Activated T-cell treated with anti-CD3 and anti-CD28 coated beads, Interleukin-2, amount 50 U/mL, for 4 hours (primary cell): ENCODE results near the gene RNASE7. TPM values are rescaled to one million over a fixed set of nuclear protein-coding genes. Genes with fewer than 3 reads are reported as not detected.

Experiments used
- ATAC-seq, 2 donors: fragments of 200-7000 bp; cut with Tn5 transposase; one replicate each; pipeline ENCODE4 v1.10.0; 2021
- DNase-seq: peaks from one replicate; pipeline ENCODE4 v3.0.0-alpha.2; 2020
- H3K27me3 Mint-ChIP-seq: one replicate; pipeline ENCODE4 v1.8.0; 2021; ENCODE audit warnings: low read depth, mixed read lengths
- H3K36me3 Mint-ChIP-seq: one replicate; pipeline ENCODE4 v1.8.0; 2022; ENCODE audit warnings: mixed read lengths; ENCODE audit not compliant: insufficient read depth
- H3K4me1 Mint-ChIP-seq: one replicate; pipeline ENCODE4 v1.8.0; 2021; ENCODE audit warnings: low read depth, mixed read lengths
- H3K4me3 Mint-ChIP-seq: one replicate; pipeline ENCODE4 v1.8.0; 2021; ENCODE audit warnings: mild to moderate bottlenecking, moderate library complexity, mixed read lengths
- H3K9me3 Mint-ChIP-seq: one replicate; pipeline ENCODE4 v1.8.0; 2021; ENCODE audit warnings: mixed read lengths
- total RNA-seq, 3 donors: library from RNA; stranded (reverse); gene quantifications; one replicate each; pipeline ENCODE4 v1.2.1, GENCODE V29; 2021

RNASE7 gene
- total RNA-seq, 3 donors from 2014 or later = not detected

DNA sequence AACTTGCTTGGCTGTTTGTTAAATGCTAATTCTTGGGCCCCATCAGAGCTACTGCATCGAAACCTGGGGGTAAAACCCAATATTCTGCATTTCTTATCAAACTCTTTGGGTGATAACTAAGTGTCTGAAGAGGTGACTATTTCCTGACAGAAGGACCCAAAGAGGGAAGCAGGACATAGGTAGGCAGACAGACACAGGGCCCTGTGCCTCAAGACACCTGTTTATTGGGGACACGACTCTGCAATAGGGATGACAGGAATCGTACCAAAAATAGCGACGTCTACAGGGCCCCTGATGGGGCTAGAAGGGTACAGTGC lies 47.7 kb downstream of the RNASE7 start:
- Mint-ChIP-seq H3K9me3 (no peaks in the 10 kb centered on the region), H3K36me3 (no peaks in the 10 kb centered on the region), H3K4me3 (no peak overlapping the region), H3K4me1 (peaks cover 28% of the 10 kb centered on the region), H3K27me3 (no peaks in the 10 kb centered on the region)
- ATAC-seq (no peak), DNase-seq (no peak)

DNA sequence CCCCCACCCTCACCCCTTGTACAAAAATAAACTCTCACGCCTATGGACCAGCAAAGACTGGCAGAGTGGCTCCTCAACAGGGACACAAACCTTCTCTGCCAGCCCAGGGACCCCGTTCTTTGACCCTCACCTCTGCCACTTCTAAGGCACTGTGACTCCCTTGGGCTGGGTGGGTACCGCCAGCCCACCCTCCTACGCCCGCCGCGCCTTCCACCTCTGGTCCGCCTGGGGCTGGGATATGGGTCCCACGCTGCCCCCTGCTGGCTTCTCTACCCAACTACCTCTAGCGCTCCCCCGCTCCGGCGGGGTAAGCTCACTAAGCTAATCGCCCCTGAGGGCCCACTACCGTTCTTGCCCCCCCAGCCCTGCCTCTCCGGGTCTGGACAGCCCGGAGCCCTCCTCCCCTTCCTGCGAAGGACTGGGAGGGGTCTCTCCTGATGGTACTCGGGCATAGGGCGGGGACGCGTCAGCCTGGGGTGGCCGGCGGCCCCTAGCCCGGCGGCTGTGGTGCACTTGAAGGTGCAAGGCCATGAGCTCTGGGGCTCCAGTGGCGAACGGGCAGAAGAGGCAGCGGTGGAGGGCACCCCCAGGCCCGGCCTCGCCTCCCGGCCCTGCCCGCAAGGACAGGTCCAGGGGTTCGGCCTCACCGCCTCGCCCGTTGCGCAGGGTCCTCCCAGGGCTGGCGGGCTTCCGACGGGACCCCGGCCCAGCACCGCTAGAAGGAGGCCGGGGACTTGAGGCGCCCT lies 48.2 kb downstream of the RNASE7 start:
- H3K4me3 Mint-ChIP-seq = no peak overlapping the region
- no peaks in the 10 kb centered on the region for H3K36me3 Mint-ChIP-seq
- peaks cover 28% of the 10 kb centered on the region for H3K4me1 Mint-ChIP-seq
- no peaks in the 10 kb centered on the region for H3K27me3 Mint-ChIP-seq
- H3K9me3 Mint-ChIP-seq = no peaks in the 10 kb centered on the region
- ATAC-seq (no peak), DNase-seq (peak; percentile 13)

DNA sequence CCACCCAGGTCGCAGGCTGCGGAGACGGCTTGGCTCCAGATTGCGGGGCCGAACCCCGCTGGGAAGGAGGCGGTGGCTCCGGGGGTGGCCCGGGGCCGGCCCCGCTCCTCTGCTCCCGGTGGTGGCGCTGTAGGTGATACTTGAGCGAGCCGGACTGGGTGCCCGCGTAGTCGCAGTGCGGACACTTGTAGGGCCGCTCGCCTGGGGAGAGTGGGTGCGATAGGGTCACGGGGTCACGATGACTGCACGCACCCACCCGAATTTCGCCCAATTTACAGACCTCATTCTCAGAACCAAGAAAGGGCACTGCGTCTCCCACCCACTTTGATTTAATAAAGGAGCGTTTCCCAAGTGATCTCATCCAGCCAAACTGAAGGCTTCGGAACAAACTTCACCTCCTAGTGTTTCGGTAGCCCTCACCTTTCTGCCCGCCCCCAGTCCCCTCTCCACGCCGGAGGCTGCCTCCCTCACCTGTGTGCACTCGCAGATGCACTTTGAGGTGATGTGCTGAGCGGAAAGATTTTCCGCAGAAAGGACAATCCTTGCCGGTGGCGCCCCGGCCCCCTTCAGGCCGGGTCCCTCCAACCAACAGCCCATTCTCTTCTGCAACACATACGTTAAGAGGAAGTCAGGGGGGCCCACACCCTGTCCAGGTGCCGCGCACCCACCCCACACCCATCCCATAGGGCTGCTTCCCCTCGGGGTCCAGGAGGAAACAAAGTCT lies 48.9 kb downstream of the RNASE7 start:
- ATAC-seq = no peak
- peaks cover 26% of the 10 kb centered on the region for H3K4me1 Mint-ChIP-seq
- H3K4me3 Mint-ChIP-seq = no peak overlapping the region
- no peaks in the 10 kb centered on the region for H3K9me3 Mint-ChIP-seq
- H3K36me3 Mint-ChIP-seq = no peaks in the 10 kb centered on the region
- no peak for DNase-seq
- H3K27me3 Mint-ChIP-seq = no peaks in the 10 kb centered on the region

DNA sequence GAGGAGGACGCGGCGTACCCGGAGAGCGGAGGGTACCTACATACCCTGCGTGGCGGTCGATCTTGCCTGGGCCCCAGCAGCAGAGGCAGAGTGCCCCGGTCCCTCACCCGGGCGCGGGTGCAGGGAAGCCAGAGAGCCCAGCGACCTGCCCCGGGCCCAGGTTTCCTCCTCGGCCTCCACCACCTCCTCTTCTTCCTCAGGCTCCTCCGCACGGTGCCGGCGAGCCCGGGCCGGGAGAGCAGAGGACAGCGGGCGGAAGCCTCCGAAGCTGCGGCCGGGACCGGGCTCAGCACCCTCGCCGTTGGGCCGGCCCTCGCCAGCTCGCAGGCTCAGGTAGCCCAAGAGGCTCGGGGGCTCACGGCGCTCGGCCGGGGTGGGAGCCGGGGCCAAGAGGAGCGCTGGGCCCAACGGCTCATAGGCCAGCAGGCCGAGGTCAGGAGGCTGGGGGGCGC lies 49.7 kb downstream of the RNASE7 start:
- no peaks in the 10 kb centered on the region for H3K9me3 Mint-ChIP-seq
- H3K27me3 Mint-ChIP-seq = no peaks in the 10 kb centered on the region
- DNase-seq (no peak), ATAC-seq (no peak)
- H3K4me3 Mint-ChIP-seq = no peak overlapping the region
- peaks cover 22% of the 10 kb centered on the region for H3K4me1 Mint-ChIP-seq
- H3K36me3 Mint-ChIP-seq = no peaks in the 10 kb centered on the region

DNA sequence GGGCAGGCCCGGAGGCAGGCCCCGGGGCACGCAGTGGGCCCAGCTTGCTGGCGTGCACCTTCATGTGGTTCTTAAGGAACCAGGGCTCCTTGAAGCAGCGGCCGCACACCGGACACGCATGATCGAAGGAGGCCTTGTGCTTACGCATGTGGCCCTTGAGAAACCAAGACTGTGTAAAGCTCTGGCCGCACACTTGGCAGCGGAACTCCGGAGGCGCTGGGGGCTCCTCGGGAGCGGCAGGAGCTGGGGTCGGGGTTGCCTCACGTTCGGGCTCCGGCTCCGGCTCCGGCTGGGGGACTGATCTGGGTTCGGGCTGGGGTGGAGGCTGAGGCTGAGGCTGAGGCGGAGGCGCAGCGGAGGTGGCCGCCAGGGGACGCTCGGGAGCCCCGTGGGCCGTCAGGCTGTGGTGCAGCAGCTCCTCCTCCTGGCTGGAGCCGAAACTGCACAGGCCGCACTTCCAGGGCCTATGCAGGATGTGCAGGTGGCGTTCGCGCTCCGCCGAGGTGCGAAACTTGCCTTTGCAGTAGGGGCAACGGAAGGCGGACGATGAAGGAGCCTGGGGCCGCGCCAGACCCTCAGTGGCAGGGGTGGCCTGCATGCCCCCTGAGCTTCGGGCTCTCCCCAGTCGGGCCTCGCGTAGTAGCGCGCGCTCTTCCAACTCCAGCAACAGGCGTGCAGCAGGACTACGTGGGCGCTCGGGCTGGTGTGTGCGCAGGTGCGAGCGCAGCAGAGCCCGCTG lies 50.3 kb downstream of the RNASE7 start:
- H3K9me3 Mint-ChIP-seq = no peaks in the 10 kb centered on the region
- H3K36me3 Mint-ChIP-seq = no peaks in the 10 kb centered on the region
- DNase-seq = peak; percentile 94
- H3K27me3 Mint-ChIP-seq = peaks cover 2% of the 10 kb centered on the region
- H3K4me3 Mint-ChIP-seq = no peak overlapping the region
- ATAC-seq = peak; percentile 92 to 96
- peaks cover 25% of the 10 kb centered on the region for H3K4me1 Mint-ChIP-seq

DNA sequence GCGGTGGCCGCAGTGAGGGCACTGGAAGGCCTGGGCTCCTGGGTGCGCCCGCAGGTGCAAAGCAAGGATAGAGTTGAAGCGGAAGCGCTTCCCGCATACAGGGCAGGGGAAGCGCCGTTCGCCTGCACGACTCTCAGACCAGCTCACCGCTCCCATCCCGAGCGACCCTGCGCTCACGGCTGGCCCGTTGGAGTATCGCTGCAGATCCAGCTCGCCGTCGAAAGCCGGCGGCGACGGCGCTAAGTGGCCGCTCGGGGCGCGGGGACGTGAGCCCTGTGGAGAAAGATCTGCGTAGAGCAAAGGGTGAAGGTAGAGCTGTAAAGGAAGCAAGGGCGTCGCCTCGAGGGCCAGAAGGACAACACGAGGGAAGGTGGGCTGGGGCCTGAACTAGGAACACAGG lies 50.9 kb downstream of the RNASE7 start:
- H3K27me3 Mint-ChIP-seq = peaks cover 2% of the 10 kb centered on the region
- H3K4me1 Mint-ChIP-seq = peaks cover 20% of the 10 kb centered on the region
- ATAC-seq (no peak), DNase-seq (no peak)
- H3K36me3 Mint-ChIP-seq = no peaks in the 10 kb centered on the region
- H3K9me3 Mint-ChIP-seq = no peaks in the 10 kb centered on the region
- H3K4me3 Mint-ChIP-seq = no peak overlapping the region

Other genes with a start within 250 kb of the RNASE7 start
- under 1 TPM; 0.40 to 0.78 (median 0.63) TPM for gene RNASE1, start 239.5 kb upstream of the RNASE7 start, total RNA-seq
- gene RNASE3, start 151.0 kb upstream of the RNASE7 start, total RNA-seq = not detected
- gene RNASE2, start 86.9 kb upstream of the RNASE7 start, total RNA-seq = not detected
- 100 to 1,000 TPM in 2 of 3 donors, 10 to 100 TPM in 1; 99.4 to 110 (median 105) TPM for gene METTL17, start 52.4 kb upstream of the RNASE7 start, total RNA-seq
- under 1 TPM in 1 of 3 donors, not detected in 2; 0.53 TPM for gene SLC39A2, start 43.1 kb upstream of the RNASE7 start, total RNA-seq
- gene NDRG2, start 17.3 kb upstream of the RNASE7 start, total RNA-seq = 1 to 10 TPM; 2.8 to 5.3 (median 3.5) TPM
- gene TPPP2, start 12.1 kb upstream of the RNASE7 start, total RNA-seq = not detected
- not detected for gene RNASE13, start 7.6 kb upstream of the RNASE7 start, total RNA-seq
- not detected for gene RNASE8, start 15.5 kb downstream of the RNASE7 start, total RNA-seq
- gene ARHGEF40, start 27.9 kb downstream of the RNASE7 start, total RNA-seq = under 1 TPM; 0.11 to 0.35 (median 0.23) TPM
- 1 to 10 TPM; 5.5 to 7.0 (median 6.5) TPM for gene ZNF219, start 56.3 kb downstream of the RNASE7 start, total RNA-seq
- not detected for gene TMEM253, start 58.7 kb downstream of the RNASE7 start, total RNA-seq
- gene OR5AU1, start 113.7 kb downstream of the RNASE7 start, total RNA-seq = not detected
- gene HNRNPC, start 227.1 kb downstream of the RNASE7 start, total RNA-seq = 1,000 to 10,000 TPM; 1,181 to 1,256 (median 1,185) TPM
- gene RPGRIP1, start 237.7 kb downstream of the RNASE7 start, total RNA-seq = under 1 TPM in 2 of 3 donors, not detected in 1; 0.08 to 0.35 TPM